GM10248 (cell line): ENCODE results near the gene SOAT2.
"Not testable (repeated sequence)": the region's sequence is repeated elsewhere in the genome, so short reads cannot be mapped to it uniquely, and the experiment has no call there.

Experiments used
- CTCF ChIA-PET: fragments of 300-600 bp; sonication (Branson Sonifier 250); formaldehyde crosslinking; extraction: SDS; loops from one replicate; lab custom pipeline; 2021; ENCODE audit warnings: antibody characterized with exemption; lab: Yijun Ruan, JAX
- POLR2A ChIA-PET: fragments of 350-650 bp; sonication (Branson Sonifier 250); formaldehyde crosslinking; extraction: SDS; loops from one replicate; lab custom pipeline; 2020; ENCODE audit warnings: antibody characterized with exemption; lab: Yijun Ruan, JAX
- DNase-seq: peaks from one replicate; pipeline ENCODE4 v3.0.0; 2012; ENCODE audit errors: extremely low spot score
- CTCF ChIP-seq: IDR thresholded peaks from 2 replicates; pipeline ENCODE4 v1.5.1; 2012; ENCODE audit warnings: mild to moderate bottlenecking, low read depth; ENCODE audit errors: extremely low read depth, missing control alignments, control extremely low read depth

Gene SOAT2

DNA sequence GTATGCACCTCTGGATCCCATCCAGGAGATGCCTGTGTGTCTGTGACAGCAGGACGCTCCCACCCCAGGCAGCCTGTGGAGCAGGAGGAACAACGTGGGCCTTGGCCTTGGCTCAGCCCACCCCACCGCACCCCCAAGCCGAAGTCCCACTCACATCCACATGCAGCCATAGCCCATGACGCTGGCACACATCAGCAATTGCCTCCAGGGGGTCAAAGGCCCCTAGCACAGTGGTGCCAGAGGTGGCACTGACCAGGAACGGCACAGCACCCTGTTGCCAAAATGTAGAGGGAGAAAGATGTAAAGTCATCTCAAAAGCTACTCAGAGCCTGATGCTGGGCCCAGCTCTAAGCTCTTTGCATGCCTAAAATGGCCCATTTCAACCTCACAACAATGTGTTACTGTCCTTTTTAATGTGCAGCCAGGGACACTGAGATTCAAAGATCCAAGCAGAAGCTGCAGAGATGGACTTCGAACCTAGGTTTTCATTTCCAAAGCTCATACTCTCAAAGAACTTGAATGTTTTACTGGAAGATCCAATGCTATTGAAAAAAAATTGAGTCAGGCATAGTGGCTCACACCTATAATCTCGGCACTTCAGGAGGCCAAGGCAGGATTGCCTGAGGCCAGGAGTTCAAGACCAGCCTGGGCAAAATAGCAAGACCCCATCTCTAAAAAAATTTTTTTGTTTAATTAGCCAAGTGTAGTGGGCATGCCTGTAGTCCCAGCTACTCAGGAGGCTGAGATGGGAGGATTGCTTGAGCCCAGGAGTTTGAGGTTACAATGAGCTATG is 58.0 kb downstream of the SOAT2 start:
- DNase-seq, result no peak
- TF ChIP-seq CTCF, result no peak
- POLR2A ChIA-PET, result no interaction called here
- CTCF ChIA-PET, result interaction anchor here (0.7 to 7.6 kb wide), 21 partner anchors 16 to 191 kb away, joined by 3 to 147 read pairs (median 11); partner anchors contain the start of genes AAAS, CSAD, ESPL1 and IGFBP6

GRCh38 chr12:53163008-53163407 is 59.7 kb downstream of the SOAT2 start:
- POLR2A ChIA-PET, DNase-seq: not testable (repeated sequence)
- CTCF ChIA-PET, result interaction anchor here (1.2 to 7.6 kb wide), 5 partner anchors 9 to 199 kb away, joined by 3 to 147 read pairs (median 6); partner anchors contain the start of genes CSAD and ZNF740

DNA sequence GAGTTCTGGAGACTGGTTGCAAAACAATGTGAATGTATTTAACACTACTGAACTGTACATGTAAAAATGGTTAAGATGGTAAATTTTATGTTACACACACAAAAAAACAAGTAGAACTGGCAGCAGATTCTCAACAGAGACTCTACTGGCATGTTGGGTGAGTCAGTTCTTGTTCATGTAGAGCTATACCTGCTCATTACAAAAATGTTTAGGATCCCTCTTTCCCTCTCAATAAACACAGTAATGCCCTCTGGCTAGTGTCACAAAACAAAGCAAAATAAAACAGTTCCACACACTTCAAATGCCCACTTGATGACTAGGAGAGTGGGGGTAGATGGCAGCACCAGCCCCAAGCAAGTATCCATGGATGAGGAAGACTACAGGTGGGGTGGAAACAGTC is 63.6 kb downstream of the SOAT2 start:
- CTCF ChIA-PET, result interaction anchor here (0.9 kb wide), 1 partner anchor 101 kb away, joined by 4 read pairs; no protein-coding TSS in a partner anchor
- no peak for TF ChIP-seq CTCF
- DNase-seq, result no peak
- POLR2A ChIA-PET, result no interaction called here

DNA sequence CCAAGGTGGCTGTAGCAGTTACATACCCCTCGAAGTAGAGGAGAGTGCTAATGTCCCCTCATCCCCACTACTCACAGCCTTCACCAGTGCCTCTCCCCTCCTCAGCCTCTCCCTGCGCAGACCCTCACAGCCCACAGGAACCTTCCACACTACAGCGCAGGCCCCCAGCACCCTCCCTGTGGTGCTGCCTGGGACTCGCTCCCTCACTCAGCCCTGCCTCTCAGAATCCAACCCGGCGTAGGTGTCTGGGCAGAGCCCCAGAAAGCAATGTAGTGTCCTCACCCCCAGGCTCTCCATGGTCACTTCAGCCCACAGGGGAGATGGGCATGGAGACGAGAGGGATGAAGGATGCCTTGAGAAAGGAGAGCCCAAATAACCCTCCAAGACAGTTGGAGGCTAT is 66.4 kb downstream of the SOAT2 start:
- no peak for DNase-seq
- TF ChIP-seq CTCF, result no peak
- CTCF ChIA-PET, result interaction anchor here (2.5 to 16.2 kb wide), 2 partner anchors 9 to 104 kb away, joined by 6 to 147 read pairs; no protein-coding TSS in a partner anchor
- POLR2A ChIA-PET, result no interaction called here

DNA sequence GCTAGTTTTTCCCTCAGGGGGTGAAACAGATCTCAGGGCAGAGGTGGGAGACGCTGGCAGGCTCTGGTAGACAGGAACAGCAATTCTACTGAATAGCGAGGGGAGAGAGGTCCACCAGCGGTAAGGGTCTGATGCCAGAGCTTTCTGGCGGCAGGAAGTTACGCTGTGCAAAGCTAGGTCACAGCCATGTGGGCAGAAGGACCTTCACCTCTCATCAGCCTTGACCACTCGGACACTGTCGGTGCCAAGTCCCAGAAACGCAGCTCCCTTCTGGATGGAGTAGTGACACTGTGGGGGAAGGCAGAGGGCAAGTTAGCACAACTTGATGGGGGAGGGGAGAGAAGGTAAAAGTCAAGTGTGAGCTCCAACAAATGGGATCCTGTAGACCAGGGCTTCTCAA is 66.9 kb downstream of the SOAT2 start:
- POLR2A ChIA-PET, result interaction anchor here (0.6 to 0.7 kb wide), 3 partner anchors 15 to 285 kb away, joined by 3 to 4 read pairs (median 4); no protein-coding TSS in a partner anchor
- CTCF ChIA-PET, result interaction anchor here (1.1 to 16.2 kb wide), 4 partner anchors 10 to 105 kb away, joined by 3 to 147 read pairs (median 6); no protein-coding TSS in a partner anchor
- no peak for DNase-seq
- no peak for TF ChIP-seq CTCF

DNA sequence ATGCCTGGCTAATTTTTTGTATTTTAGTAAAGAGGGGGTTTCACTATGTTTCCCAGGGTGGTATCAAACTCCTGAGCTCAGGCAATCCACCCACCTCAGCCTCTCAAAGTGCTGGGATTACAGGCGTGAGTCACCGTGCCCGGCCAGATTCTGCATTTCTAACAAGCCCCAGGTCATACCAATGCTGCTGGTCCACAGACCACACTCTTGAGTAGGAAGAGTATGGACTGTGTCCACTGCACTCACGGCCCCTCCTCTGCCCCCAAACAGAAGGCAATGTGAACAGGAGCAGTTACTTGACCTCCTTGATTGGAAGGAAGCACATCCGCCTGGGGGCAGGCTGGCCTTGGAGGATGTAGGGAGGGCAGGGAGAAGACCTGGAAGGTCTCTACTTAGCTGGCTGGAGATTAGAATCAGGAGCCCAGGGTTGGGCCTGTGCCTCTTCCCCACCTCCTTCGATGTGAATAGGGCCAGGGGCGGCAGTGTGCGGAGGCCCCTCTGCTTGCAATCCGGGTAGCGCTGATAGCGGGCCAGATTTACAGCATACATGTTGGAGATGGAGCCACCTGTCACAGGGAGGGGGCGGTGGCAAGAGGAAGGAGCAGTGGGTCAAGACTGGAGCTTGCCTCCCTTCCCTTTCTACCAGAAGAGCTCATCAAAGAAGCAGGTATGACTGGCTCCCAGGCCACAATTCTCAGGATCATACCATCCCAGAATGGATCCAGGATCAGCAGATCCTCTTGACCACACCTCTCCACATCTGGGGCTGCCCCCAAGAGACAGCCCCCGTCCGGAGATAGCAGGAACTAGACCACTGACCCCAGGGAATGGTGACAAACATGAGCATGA is 67.8 kb downstream of the SOAT2 start:
- ChIA-PET CTCF (interaction anchor here (1.1 to 16.2 kb wide), 7 partner anchors 11 to 150 kb away, joined by 3 to 147 read pairs (median 5); partner anchors contain the start of gene AAAS), POLR2A (interaction anchor here (0.6 kb wide), 1 partner anchor 16 kb away, joined by 4 read pairs; no protein-coding TSS in a partner anchor)
- TF ChIP-seq CTCF, result no peak
- no peak for DNase-seq
